H9 (cell line): Measurements from ENCODE around the gene ALX4. TPM values are rescaled to one million over a fixed set of nuclear protein-coding genes. Genes with fewer than 3 reads are reported as not detected.
A peak's percentile ranks its signal among the peaks of the same experiment; 100 is the strongest.

ENCODE experiments used
- DNase-seq: peaks from one replicate; pipeline ENCODE4 v3.0.0-alpha.2; 2017
- H2AFZ ChIP-seq: one replicate; pipeline ENCODE4 v1.6.1; 2013; ENCODE audit warnings: mild to moderate bottlenecking, low read length, control low read depth, moderate library complexity
- H2AK5ac ChIP-seq: 2 replicates; pipeline ENCODE4 v1.6.1; 2013; ENCODE audit warnings: low read length, control low read depth, mixed read lengths; ENCODE audit not compliant: insufficient read length
- H2BK120ac ChIP-seq: one replicate; pipeline ENCODE4 v1.6.1; 2013; ENCODE audit warnings: low read depth, mild to moderate bottlenecking, low read length, control low read depth, inconsistent platforms; ENCODE audit not compliant: poor library complexity, severe bottlenecking
- H2BK12ac ChIP-seq: 2 replicates; pipeline ENCODE4 v1.6.1; 2013; ENCODE audit warnings: low read length, control low read depth, mixed read lengths, low read depth; ENCODE audit not compliant: insufficient read length
- H2BK15ac ChIP-seq: 2 replicates; pipeline ENCODE4 v1.6.1; 2013; ENCODE audit warnings: low read depth, low read length, control low read depth
- H2BK20ac ChIP-seq: one replicate; pipeline ENCODE4 v1.6.1; 2013; ENCODE audit warnings: low read depth, mild to moderate bottlenecking, low read length, control low read depth, inconsistent platforms; ENCODE audit not compliant: poor library complexity, severe bottlenecking
- H2BK5ac ChIP-seq: 2 replicates; pipeline ENCODE4 v1.6.1; 2013; ENCODE audit warnings: low read length, control low read depth, mixed read lengths; ENCODE audit not compliant: insufficient read length
- H3K14ac ChIP-seq: 2 replicates; pipeline ENCODE4 v1.6.1; 2013; ENCODE audit warnings: low read length, control low read depth; ENCODE audit not compliant: insufficient read depth
- H3K18ac ChIP-seq: 2 replicates; pipeline ENCODE4 v1.6.1; 2013; ENCODE audit warnings: low read depth, mild to moderate bottlenecking, mixed read lengths, low read length, control low read depth; ENCODE audit not compliant: insufficient read length
- H3K23ac ChIP-seq: 2 replicates; pipeline ENCODE4 v1.6.1; 2013; ENCODE audit warnings: low read length, control low read depth, mixed read lengths, low read depth; ENCODE audit not compliant: insufficient read length
- H3K23me2 ChIP-seq: 2 replicates; pipeline ENCODE4 v1.6.1; 2013; ENCODE audit warnings: low read depth, mild to moderate bottlenecking, mixed read lengths, low read length, control low read depth; ENCODE audit not compliant: insufficient read length, poor library complexity, severe bottlenecking
- H3K27ac ChIP-seq: 2 replicates; pipeline ENCODE4 v1.5.1; 2013; ENCODE audit warnings: low read length, control low read depth, mixed read lengths, low read depth; ENCODE audit not compliant: insufficient read length
- H3K27me3 ChIP-seq: 2 replicates; pipeline ENCODE4 v1.6.1; 2013; ENCODE audit warnings: low read length, control low read depth, inconsistent platforms; ENCODE audit not compliant: insufficient read depth
- H3K4ac ChIP-seq: 2 replicates; pipeline ENCODE4 v1.6.1; 2013; ENCODE audit warnings: low read depth, mild to moderate bottlenecking, control low read depth, inconsistent platforms, low read length, moderate library complexity
- H3K4me1 ChIP-seq: 2 replicates; pipeline ENCODE4 v1.6.1; 2013; ENCODE audit warnings: low read length, control low read depth, inconsistent platforms; ENCODE audit not compliant: insufficient read depth
- H3K4me2 ChIP-seq: 2 replicates; pipeline ENCODE4 v1.6.1; 2013; ENCODE audit warnings: low read length, control low read depth, mixed read lengths; ENCODE audit not compliant: insufficient read length, insufficient read depth
- H3K56ac ChIP-seq: 2 replicates; pipeline ENCODE4 v1.6.1; 2013; ENCODE audit warnings: low read depth, mild to moderate bottlenecking, mixed read lengths, low read length, control low read depth; ENCODE audit not compliant: insufficient read length
- H3K79me1 ChIP-seq: 2 replicates; pipeline ENCODE4 v1.6.1; 2013; ENCODE audit warnings: low read depth, mild to moderate bottlenecking, moderate library complexity, low read length, control low read depth, inconsistent platforms; ENCODE audit not compliant: insufficient read depth, poor library complexity, severe bottlenecking
- H3K79me2 ChIP-seq: 2 replicates; pipeline ENCODE4 v1.6.1; 2013; ENCODE audit warnings: low read length, control low read depth, inconsistent platforms; ENCODE audit not compliant: insufficient read depth
- H3K9ac ChIP-seq: 2 replicates; pipeline ENCODE4 v1.6.1; 2013; ENCODE audit warnings: low read length, control low read depth, mixed read lengths; ENCODE audit not compliant: insufficient read length; ENCODE audit errors: extremely low read depth
- H3K9me3 ChIP-seq: one replicate; pipeline ENCODE4 v1.6.1; 2013; ENCODE audit warnings: low read depth, low read length, inconsistent platforms; ENCODE audit not compliant: control insufficient read depth
- H3T11ph ChIP-seq: one replicate; pipeline ENCODE4 v1.6.1; 2013; ENCODE audit warnings: mild to moderate bottlenecking, low read length, control low read depth, inconsistent platforms
- H4K20me1 ChIP-seq: one replicate; pipeline ENCODE4 v1.6.1; 2013; ENCODE audit not compliant: control insufficient read depth, insufficient read length, insufficient read depth
- H4K5ac ChIP-seq: 2 replicates; pipeline ENCODE4 v1.6.1; 2013; ENCODE audit warnings: low read depth, mild to moderate bottlenecking, mixed read lengths, low read length, control low read depth; ENCODE audit not compliant: insufficient read length
- H4K8ac ChIP-seq: replicated peaks from 2 replicates; pipeline ENCODE4 v1.6.1; 2013; ENCODE audit warnings: low read length, control low read depth, mixed read lengths, low read depth; ENCODE audit not compliant: insufficient read length
- H4K91ac ChIP-seq: 2 replicates; pipeline ENCODE4 v1.6.1; 2013; ENCODE audit warnings: low read depth, mild to moderate bottlenecking, moderate library complexity, mixed read lengths, low read length, control low read depth; ENCODE audit not compliant: insufficient read length
- H3K27ac Mint-ChIP-seq, 3 experiments: 2 replicates in 2 of 3; 3 replicates in 1 of 3; pipeline ENCODE4 v1.8.0; 2020 to 2021; ENCODE audit warnings: mixed read lengths in 3 of 3, mild to moderate bottlenecking in 1 of 3, moderate library complexity in 1 of 3
- H3K27me3 Mint-ChIP-seq: 2 replicates; pipeline ENCODE4 v1.8.0; 2021; ENCODE audit warnings: low read depth, mild to moderate bottlenecking, moderate library complexity, mixed read lengths
- H3K36me3 Mint-ChIP-seq, 3 experiments: 2 replicates in 2 of 3; 3 replicates in 1 of 3; pipeline ENCODE4 v1.8.0; 2020 to 2021; ENCODE audit warnings: low read depth in 3 of 3, mixed read lengths in 3 of 3; ENCODE audit not compliant: insufficient read depth in 1 of 3
- H3K4me1 Mint-ChIP-seq, 2 experiments: 2 replicates each; pipeline ENCODE4 v1.8.0; 2020; ENCODE audit warnings: mixed read lengths in 2 of 2
- H3K4me3 Mint-ChIP-seq, 2 experiments: 2 replicates in 1 of 2; 3 replicates in 1 of 2; pipeline ENCODE4 v1.8.0; 2020 to 2021; ENCODE audit warnings: mild to moderate bottlenecking in 2 of 2, mixed read lengths in 2 of 2, moderate library complexity in 1 of 2
- H3K9me3 Mint-ChIP-seq, 2 experiments: 2 replicates in 1 of 2; 3 replicates in 1 of 2; pipeline ENCODE4 v1.8.0; 2020; ENCODE audit warnings: mild to moderate bottlenecking in 2 of 2, mixed read lengths in 2 of 2, moderate library complexity in 1 of 2
- WGBS: extraction: QIAGEN DNeasy Blood & Tissue Kit; methylation state at CpG from one replicate; pipeline ENCODE4 v1.1.7; 2013; ENCODE audit warnings: missing lambda C conversion rate, low lambda C conversion rate, mixed read lengths; ENCODE audit not compliant: insufficient read length; ENCODE audit errors: extremely low coverage; 5-methylcytosine and 5-hydroxymethylcytosine counted together
- total RNA-seq: library from RNA; stranded (reverse); gene quantifications from 2 replicates; pipeline ENCODE4 v1.2.1, GENCODE V29; 2021
- TF ChIP-seq, protein P1 (sequence below): fragments of 200-600 bp; sonication (generic); conservative IDR thresholded peaks from 3 replicates; pipeline ENCODE4 v1.8.0; 2021; ENCODE audit warnings: antibody characterized with exemption, mild to moderate bottlenecking

Gene ALX4
- total RNA-seq, 1 experiment from 2014 or later: not detected

DNA sequence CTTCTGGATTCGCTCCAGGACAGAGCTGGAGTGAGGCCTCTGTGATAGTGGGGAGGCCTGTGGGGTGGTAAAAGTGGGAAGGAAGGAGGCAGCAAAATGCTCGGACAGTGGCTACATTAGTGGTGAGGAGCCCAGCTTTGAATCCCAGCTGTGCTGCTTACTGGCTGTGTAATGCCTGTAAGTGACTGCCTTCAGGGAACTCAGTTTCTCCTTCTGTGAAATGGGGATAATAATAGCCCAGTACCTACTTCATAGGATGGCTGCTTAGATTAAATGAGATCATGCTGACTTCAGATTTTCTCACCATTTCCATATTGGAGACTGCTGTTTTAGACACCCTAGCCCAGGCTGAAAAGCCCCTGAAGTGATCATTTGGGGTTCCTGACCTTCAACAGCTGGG is 8.4 kb upstream of the ALX4 start:
- H4K8ac ChIP-seq: no peak overlapping the region
- no peak overlapping the region for H3K23ac ChIP-seq
- Mint-ChIP-seq H3K27me3 (peaks cover 100% of the 10 kb centered on the region), H3K27ac (no peak overlapping the region), H3K36me3 (no peaks in the 10 kb centered on the region; a peak in 2 of 7 replicates), H3K4me3 (peak overlapping the region in 1 of 2 experiments; percentile 80; a peak in 1 of 5 replicates), H3K4me1 (peaks cover 16 to 49% of the 10 kb centered on the region in 2 experiments), H3K9me3 (peaks cover 0 to 15% of the 10 kb centered on the region in 2 experiments; a peak in 2 of 5 replicates)
- H3K14ac ChIP-seq: no peak overlapping the region
- peaks cover 17% of the 10 kb centered on the region for H3K23me2 ChIP-seq
- H3K56ac ChIP-seq: no peak overlapping the region
- no peaks in the 10 kb centered on the region for H3K79me1 ChIP-seq
- H3K4me2 ChIP-seq: no peak overlapping the region
- no peak overlapping the region for H3K27ac ChIP-seq
- no peaks in the 10 kb centered on the region for H3K79me2 ChIP-seq
- no peak overlapping the region for H4K5ac ChIP-seq
- H2BK20ac ChIP-seq: no peak overlapping the region
- H3K27me3 ChIP-seq: peaks cover 99% of the 10 kb centered on the region
- no peak overlapping the region for H4K91ac ChIP-seq
- H3K9me3 ChIP-seq: no peaks in the 10 kb centered on the region
- no peak overlapping the region for H3T11ph ChIP-seq
- no peak for DNase-seq
- no peak overlapping the region for H2BK15ac ChIP-seq
- H3K18ac ChIP-seq: no peak overlapping the region
- no peak overlapping the region for H2BK12ac ChIP-seq
- no peaks in the 10 kb centered on the region for H4K20me1 ChIP-seq
- no peak overlapping the region for H2BK5ac ChIP-seq
- H3K4ac ChIP-seq: no peak overlapping the region
- TF ChIP-seq, protein P1, sequence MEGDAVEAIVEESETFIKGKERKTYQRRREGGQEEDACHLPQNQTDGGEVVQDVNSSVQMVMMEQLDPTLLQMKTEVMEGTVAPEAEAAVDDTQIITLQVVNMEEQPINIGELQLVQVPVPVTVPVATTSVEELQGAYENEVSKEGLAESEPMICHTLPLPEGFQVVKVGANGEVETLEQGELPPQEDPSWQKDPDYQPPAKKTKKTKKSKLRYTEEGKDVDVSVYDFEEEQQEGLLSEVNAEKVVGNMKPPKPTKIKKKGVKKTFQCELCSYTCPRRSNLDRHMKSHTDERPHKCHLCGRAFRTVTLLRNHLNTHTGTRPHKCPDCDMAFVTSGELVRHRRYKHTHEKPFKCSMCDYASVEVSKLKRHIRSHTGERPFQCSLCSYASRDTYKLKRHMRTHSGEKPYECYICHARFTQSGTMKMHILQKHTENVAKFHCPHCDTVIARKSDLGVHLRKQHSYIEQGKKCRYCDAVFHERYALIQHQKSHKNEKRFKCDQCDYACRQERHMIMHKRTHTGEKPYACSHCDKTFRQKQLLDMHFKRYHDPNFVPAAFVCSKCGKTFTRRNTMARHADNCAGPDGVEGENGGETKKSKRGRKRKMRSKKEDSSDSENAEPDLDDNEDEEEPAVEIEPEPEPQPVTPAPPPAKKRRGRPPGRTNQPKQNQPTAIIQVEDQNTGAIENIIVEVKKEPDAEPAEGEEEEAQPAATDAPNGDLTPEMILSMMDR: no peak
- no peak overlapping the region for H2AK5ac ChIP-seq
- H2BK120ac ChIP-seq: no peak overlapping the region
- no peak overlapping the region for H2AFZ ChIP-seq
- no peak overlapping the region for H3K9ac ChIP-seq
- no peaks in the 10 kb centered on the region for H3K4me1 ChIP-seq
- WGBS: no CpG with 5 or more reads among the region's 2 CpGs
